ENCODE results near the gene DNAJC5G. TPM values are rescaled to one million over a fixed set of nuclear protein-coding genes. Genes with fewer than 3 reads are reported as not detected.

DNAJC5G gene
- total RNA-seq, 1 donor from 2014 or later: 1.5 TPM

DNA sequence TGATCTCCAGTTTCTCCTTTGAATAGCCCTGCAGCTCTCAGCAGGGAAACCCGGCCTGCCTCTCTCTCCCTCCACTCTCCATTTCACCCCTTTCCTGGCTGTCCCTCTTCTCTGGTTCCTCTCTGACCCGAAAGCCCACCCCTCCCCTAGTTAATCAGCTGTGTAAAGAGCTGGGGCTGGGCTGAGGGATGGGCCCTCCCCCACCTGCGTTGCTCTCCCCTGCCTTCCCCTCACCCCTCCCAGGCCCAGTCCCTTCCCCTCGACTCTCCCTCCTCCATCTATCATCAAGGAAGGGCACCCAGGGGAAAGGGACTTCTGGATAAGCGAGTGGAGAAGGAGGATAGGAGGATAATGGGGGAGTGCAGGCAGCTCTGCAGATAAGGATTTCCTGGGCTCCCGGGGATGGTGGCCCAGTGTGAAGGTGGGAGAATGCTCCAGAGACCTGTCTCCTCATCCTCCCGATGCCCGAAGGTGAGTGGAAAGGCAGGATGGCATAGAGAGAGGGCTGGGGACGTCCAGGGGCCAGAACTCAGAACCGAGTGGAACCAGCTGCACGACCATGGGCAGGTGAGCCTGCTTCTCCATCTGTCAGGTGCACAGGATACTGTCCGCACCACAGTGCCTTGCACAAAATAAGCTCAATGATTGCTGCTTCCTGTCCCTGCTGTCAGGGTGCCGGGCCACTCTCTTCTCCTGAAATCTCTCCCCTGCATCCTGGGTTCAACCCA, 24.4 kb upstream of the DNAJC5G start:
- H3K4me1 ChIP-seq: no peaks in the 10 kb centered on the region
- H3K36me3 ChIP-seq: no peaks in the 10 kb centered on the region
- H3K27ac ChIP-seq: no peak overlapping the region
- intact Hi-C loops (cut with DNase I): loop anchor here (2.0 kb wide), 1 partner anchor 26 kb away; no protein-coding TSS in a partner anchor
- no peak overlapping the region for H3K4me3 ChIP-seq
- H3K27me3 ChIP-seq: no peaks in the 10 kb centered on the region
- no peaks in the 10 kb centered on the region for H3K9me3 ChIP-seq
- TF ChIP-seq POLR2A (IDR thresholded peaks at IDR 0.05): no peak
- TF ChIP-seq POLR2AphosphoS5 (IDR thresholded peaks at IDR 0.05; ENCODE audit: insufficient read depth in 1 of 2, low read depth in 1 of 2): no peak
- TF ChIP-seq, protein P1, sequence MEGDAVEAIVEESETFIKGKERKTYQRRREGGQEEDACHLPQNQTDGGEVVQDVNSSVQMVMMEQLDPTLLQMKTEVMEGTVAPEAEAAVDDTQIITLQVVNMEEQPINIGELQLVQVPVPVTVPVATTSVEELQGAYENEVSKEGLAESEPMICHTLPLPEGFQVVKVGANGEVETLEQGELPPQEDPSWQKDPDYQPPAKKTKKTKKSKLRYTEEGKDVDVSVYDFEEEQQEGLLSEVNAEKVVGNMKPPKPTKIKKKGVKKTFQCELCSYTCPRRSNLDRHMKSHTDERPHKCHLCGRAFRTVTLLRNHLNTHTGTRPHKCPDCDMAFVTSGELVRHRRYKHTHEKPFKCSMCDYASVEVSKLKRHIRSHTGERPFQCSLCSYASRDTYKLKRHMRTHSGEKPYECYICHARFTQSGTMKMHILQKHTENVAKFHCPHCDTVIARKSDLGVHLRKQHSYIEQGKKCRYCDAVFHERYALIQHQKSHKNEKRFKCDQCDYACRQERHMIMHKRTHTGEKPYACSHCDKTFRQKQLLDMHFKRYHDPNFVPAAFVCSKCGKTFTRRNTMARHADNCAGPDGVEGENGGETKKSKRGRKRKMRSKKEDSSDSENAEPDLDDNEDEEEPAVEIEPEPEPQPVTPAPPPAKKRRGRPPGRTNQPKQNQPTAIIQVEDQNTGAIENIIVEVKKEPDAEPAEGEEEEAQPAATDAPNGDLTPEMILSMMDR (IDR thresholded peaks at IDR 0.05): no peak
- no peak for DNase-seq (ENCODE audit: extremely low spot score in 2 of 2)

- H3K36me3 ChIP-seq: no peaks in the 10 kb centered on the region
- intact Hi-C loops (cut with DNase I): loop anchor here (2.0 kb wide), 1 partner anchor 25 kb away; no protein-coding TSS in a partner anchor
- no peak for DNase-seq (ENCODE audit: extremely low spot score in 2 of 2)
- no peaks in the 10 kb centered on the region for H3K27me3 ChIP-seq
- no peak overlapping the region for H3K27ac ChIP-seq
- no peak overlapping the region for H3K4me3 ChIP-seq
- TF ChIP-seq, protein P1 (IDR thresholded peaks at IDR 0.05): no peak
- TF ChIP-seq POLR2AphosphoS5 (IDR thresholded peaks at IDR 0.05; ENCODE audit: insufficient read depth in 1 of 2, low read depth in 1 of 2): no peak
- no peak for TF ChIP-seq POLR2A (IDR thresholded peaks at IDR 0.05)
- no peaks in the 10 kb centered on the region for H3K9me3 ChIP-seq
- H3K4me1 ChIP-seq: no peaks in the 10 kb centered on the region
These were observed 23.5 kb upstream of the DNAJC5G start for GRCh38 chr2:27251766-27252165.

- Histone ChIP-seq H3K9me3 (no peaks in the 10 kb centered on the region), H3K27ac (no peak overlapping the region), H3K36me3 (no peaks in the 10 kb centered on the region), H3K4me3 (no peak overlapping the region), H3K4me1 (no peaks in the 10 kb centered on the region), H3K27me3 (no peaks in the 10 kb centered on the region)
- DNase-seq (ENCODE audit: extremely low spot score in 2 of 2): no peak
- TF ChIP-seq, protein P1 (IDR thresholded peaks at IDR 0.05): no peak
- TF ChIP-seq POLR2AphosphoS5 (IDR thresholded peaks at IDR 0.05; ENCODE audit: insufficient read depth in 1 of 2, low read depth in 1 of 2): no peak
- TF ChIP-seq POLR2A (IDR thresholded peaks at IDR 0.05): no peak
- intact Hi-C loops (cut with DNase I): no loop called here
These were observed 20.0 kb upstream of the DNAJC5G start for GRCh38 chr2:27255187-27255586.

DNA sequence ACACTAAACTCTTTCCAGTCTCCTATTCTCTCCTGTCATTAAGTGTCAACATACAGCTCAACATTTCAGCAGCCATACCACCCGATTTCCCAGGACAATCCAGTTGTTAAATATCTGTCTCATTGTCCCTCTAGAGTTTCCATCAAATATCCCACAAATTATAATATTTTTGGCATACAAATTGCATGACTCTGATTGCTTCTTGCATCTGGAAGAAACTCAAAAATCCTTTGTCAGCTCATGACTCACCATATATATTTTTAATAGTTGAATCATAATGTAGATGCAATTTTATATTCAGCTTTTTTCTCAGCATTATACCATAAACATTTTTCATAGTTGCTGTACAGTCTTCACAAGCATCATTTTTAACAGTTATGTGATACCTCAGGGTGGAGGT, 19.6 kb upstream of the DNAJC5G start:
- TF ChIP-seq POLR2A (IDR thresholded peaks at IDR 0.05): no peak
- TF ChIP-seq, protein P1 (IDR thresholded peaks at IDR 0.05): no peak
- TF ChIP-seq POLR2AphosphoS5 (IDR thresholded peaks at IDR 0.05; ENCODE audit: insufficient read depth in 1 of 2, low read depth in 1 of 2): no peak

DNA sequence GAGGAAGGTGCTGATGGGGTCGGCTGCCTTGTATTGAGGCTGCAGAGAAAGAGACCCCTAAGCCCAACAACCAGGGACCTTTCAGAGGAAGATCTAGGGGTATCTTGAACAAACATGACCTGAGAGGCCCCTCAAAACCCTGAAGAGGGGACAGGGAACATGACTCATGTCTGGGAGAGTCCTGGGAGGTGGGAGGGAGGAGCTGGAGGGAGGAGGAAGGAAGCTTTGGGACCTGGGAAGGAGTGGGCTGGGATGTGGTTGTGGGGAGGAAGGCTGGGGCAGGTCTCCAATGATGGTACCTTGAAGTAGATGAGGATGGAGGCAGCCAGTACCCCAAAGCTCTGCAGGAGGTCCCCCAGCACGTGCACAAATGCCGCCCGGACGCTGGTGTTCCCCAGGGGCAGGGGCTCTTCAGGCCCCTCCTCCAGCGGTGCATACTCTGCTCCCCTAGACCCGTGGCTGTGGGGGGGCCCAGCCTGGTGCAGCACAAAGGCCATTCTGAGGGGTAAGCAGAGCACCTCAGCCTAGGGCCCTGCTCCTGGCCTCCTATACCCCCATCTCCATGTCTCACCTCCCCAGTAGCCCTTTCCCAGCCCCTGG, 18.3 kb upstream of the DNAJC5G start:
- TF ChIP-seq POLR2A (IDR thresholded peaks at IDR 0.05) (no peak), POLR2AphosphoS5 (IDR thresholded peaks at IDR 0.05; ENCODE audit: insufficient read depth in 1 of 2, low read depth in 1 of 2) (no peak)
- TF ChIP-seq, protein P1 (IDR thresholded peaks at IDR 0.05): no peak
- peaks cover 6% of the 10 kb centered on the region for H3K27me3 ChIP-seq
- intact Hi-C loops (cut with DNase I): no loop called here

More for the DNA sequence above, 19.6 kb upstream of the DNAJC5G start:
- Histone ChIP-seq H3K4me3 (no peak overlapping the region), H3K36me3 (no peaks in the 10 kb centered on the region), H3K4me1 (no peaks in the 10 kb centered on the region), H3K27me3 (no peaks in the 10 kb centered on the region), H3K27ac (no peak overlapping the region), H3K9me3 (no peaks in the 10 kb centered on the region)
- intact Hi-C loops (cut with DNase I): no loop called here
- DNase-seq (ENCODE audit: extremely low spot score in 2 of 2): no peak

More for the DNA sequence above, 18.3 kb upstream of the DNAJC5G start:
- H3K27ac ChIP-seq: no peak overlapping the region
- H3K4me1 ChIP-seq: no peaks in the 10 kb centered on the region
- no peaks in the 10 kb centered on the region for H3K9me3 ChIP-seq
- no peak overlapping the region for H3K4me3 ChIP-seq
- no peaks in the 10 kb centered on the region for H3K36me3 ChIP-seq
- no peak for DNase-seq (ENCODE audit: extremely low spot score in 2 of 2)

Measured in vagina (tissue), 2 donors.